ENCODE results near the gene CNEP1R1. TPM values are rescaled to one million over a fixed set of nuclear protein-coding genes. Genes with fewer than 3 reads are reported as not detected.

CNEP1R1 gene
- total RNA-seq, 1 experiment from 2014 or later = 14.6 TPM

Other genes starting within 250 kb of the CNEP1R1 start
- gene ZNF423, start 169.1 kb upstream of the CNEP1R1 start, total RNA-seq (2021; ENCODE audit: unreplicated experiment) = 0.22 TPM
- gene HEATR3, start 40.7 kb downstream of the CNEP1R1 start, total RNA-seq (2021; ENCODE audit: unreplicated experiment) = 16.3 TPM
- 16.9 TPM for gene TENT4B, start 128.1 kb downstream of the CNEP1R1 start, total RNA-seq (2021; ENCODE audit: unreplicated experiment)
- gene ADCY7, start 241.3 kb downstream of the CNEP1R1 start, total RNA-seq (2021; ENCODE audit: unreplicated experiment) = 34.2 TPM

All from HCT116 (cell line).